Stimulated activated CD8-positive, alpha-beta memory T cell treated with anti-CD3 and anti-CD28 coated beads, Interleukin-4, amount 100 ng/mL, for 48 hours (primary cell): ENCODE data around the gene SPATC1L.
"Not testable (repeated sequence)": the region's sequence is repeated elsewhere in the genome, so short reads cannot be mapped to it uniquely, and the experiment has no call there.

Experiments
- DNase-seq: peaks from one replicate; pipeline ENCODE4 v3.0.0-alpha.2; 2020

SPATC1L gene

DNA sequence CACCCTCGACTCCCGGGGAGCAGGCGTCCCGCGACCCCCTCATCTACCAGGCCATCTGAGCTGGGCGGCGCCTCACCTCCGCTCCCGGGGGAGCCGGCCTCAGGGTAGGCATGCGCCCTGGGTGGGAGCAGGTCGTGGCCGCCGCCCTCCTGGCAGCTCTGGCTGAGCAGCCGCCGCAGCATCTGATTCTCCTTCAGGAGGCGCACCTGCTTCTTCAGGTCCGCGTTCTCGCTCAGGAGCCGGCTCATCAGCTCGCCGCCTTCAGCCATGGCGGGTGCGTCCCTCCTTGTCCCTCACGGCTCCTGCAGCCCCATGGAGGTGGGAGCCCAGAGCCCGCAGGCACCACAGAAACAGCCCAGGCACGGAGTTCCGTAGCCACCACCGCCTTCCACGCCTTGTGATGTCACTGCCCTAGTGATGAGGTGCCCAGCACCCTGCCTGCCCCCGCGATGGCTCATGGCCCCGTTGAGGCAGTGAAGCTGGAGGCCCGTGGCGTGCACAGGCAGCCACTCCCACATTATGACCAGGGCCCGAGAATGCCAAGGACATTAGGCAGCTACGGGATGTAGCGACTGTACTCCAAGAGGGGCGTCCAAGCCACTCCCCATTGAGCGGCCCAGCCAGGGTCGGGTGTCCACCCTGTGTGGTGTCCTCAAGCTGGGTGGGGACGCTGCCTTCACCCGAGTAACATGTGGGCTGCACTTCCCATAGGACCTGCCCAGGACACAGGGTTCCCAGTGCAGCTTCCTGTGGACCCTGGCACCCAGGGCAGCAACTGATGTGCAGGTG lies 1.5 kb downstream of the SPATC1L start:
- no peak for DNase-seq

DNA sequence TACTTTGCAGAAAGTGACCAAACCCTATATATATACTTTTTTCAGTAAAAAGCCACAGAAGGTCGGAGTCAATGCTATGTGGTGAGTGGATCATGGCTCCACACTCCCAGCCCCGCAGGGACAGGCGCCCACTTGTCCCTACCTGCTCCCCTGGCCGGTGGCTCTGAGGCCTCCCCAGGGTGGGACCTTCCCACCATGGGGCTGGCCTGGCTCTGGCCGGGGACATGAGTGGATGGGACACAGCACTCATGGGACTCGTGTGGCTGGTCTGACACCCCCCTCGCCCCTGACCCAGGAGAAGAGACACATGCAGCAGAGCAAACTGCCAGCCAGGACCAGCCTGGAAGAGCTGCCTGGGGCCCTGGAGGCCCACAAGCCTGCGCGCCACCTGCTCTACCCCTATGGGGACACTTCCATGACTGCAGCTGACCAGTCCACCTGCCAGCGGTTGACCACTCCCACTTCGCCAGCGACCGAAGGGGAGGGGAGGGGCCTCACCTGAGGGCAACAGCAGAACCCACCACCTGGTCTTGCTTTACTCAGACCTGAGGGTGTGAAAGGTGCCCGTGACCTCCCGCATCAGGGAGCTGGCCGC lies 2.2 kb downstream of the SPATC1L start:
- DNase-seq, result no peak

DNA sequence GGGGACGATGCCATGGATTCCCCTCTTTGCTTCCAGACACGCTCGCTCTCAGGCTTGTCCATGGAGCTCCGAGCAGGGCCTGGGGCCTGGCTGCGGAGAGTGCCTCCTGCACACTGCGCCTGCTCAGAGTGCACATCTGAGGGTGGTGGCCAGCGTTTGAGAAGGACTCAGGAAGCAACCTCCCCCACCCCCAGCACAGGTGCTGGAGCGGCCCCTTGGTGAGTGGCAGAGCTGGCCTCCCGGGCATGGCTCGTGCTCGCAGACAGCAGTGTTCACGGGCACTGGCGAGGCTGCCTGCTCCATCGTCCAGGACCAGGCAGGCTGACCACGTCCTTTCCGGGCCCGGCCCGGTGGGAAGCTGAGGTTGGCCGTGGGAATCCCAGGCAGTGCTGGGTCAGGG lies 2.8 kb downstream of the SPATC1L start:
- no peak for DNase-seq

DNA sequence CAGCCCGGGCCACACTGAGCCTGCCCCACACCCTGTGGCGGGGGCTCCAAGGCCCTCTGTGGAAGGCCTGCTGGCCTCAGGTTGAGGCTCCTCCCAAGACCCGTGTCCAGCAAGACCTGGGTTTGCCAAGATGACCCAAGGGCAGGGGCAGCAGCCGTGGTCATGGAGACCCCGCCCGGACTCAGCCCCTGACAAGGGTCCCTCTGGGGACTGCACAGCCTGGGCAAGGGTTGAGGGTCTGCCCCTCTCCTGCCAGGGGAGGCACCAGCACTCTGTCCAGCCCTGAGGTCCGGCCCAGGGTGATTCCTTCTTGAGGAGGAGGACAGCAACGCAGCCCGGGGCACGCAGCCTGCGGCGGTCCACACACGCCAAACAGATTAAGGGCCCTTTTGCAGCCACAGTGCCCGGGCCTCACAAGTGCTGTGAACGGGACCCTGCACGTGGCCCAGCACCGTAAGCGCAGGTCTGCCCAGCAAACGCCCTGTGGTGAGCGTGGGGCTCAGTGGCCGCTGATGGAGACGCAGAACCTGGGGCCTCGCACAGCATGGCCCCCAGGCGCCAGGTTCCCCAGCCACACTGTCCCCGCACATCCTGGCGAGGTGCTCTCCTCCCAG lies 3.4 kb downstream of the SPATC1L start:
- no peak for DNase-seq

DNA sequence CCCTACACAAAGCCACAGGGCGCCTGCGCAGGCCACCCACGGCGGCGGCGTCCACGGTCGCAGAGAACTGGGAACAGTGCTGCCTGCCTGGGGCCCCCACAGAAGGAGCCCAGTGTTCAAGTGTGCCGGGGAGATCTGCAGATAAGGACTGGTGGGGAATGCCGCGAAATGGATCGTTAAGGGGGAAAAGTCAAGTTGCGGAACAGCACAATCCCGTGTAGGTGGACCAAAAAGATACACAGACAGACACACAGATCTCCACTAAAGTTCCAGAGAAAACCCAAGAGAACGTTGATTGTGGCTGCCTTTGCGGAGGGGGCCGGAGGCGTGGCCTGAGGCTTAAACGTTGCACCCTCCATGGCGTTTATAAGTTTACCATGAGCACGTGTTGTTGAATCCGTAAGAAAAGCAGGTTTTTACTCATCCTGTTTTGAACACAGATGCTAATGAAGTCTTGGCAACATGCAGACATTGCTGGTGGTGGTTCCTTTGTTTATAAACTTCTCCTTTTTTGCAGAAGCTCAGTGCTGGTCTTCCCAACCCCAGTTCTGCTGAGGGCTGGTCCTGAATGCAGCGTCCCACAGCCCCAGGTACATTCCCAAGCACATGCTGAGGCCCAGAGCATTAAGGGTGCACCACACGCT lies 4.1 kb downstream of the SPATC1L start:
- DNase-seq, result no peak

DNA sequence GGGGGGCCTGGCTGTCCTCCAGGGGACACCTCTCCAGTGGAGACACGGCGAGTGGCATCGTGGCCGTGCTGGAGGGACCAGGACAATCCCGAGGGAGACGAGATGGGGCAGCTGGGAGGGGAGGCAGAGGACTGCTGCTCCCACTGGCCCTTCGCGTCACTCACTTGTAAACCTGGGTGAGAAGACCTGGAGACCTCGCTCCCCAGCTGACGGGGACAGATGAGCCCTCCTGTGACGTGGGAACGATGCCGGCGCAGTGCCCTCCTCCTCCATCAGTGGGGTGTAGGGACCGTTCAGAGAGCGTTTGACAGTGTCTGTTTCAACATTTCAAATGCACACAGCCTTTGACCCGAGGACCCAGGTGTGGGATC lies 4.6 kb downstream of the SPATC1L start:
- DNase-seq, result no peak

DNA sequence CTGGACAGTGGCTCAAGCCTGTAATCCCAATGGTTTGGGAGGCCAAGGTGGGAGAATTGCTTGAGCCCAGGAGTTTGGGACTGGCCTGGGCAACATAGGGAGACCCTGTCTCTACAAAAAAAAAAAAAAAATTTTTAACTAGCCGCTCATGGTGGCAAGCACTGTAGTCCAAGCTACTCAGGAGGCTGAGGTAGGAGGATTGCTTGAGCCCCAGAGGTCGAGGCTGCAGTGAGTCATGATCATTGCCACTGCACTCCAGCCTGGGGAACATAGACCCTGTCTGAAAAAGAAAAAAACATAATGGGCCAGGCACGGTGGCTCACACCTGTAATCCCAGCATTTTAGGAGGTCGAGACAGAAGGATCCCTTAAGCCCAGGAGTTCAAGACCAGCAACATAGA lies 5.3 kb downstream of the SPATC1L start:
- no peak for DNase-seq

DNA sequence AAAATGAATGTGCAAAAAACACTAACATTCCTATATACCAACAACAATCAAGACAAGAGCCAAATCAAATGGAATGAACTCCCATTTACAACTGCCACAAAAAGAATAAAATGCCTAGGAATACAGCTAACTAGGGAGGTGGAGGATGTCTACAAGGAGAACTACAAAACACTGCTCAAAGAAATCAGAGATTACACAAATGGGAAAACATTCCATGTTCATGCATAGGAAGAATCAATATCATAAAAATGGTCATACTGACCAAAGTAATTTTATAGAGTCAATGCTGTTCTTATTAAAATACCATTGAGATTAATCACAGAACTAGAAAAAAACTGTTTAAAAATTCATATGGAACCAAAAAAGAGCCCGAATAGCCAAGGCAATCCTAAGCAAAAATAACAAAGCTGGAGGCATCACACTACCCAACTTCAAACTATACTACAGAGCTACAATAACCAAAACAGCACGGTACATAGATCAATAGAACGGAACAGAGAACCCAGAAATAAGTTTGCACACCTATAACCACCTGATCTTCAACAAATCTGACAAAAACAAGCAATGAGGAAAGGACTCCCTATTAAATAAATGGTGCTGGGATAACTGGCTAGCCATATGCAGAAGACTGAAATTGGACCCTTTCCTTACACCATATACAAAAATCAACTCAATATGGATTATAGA lies 7.7 kb downstream of the SPATC1L start:
- not testable (repeated sequence) for DNase-seq

DNA sequence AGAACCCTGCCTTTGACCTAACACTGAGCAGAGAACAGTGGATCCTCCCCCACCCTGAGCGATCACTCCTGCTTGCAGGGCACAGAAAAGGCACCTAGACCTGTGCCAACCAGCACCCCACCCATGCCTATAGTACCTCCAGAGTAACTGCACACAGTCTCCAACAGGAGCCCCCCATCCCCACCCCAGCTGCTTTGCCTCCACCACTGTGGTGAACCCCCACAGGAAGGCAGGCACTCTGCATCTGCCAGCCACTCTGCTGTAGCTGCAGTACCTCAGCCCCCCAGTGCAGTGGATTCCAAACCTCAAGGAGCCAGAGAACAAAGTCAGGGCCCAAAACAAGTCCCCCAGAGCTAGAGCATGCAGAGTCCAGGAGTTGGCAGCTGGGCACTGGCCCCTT lies 10.7 kb downstream of the SPATC1L start:
- DNase-seq, result no peak

DNA sequence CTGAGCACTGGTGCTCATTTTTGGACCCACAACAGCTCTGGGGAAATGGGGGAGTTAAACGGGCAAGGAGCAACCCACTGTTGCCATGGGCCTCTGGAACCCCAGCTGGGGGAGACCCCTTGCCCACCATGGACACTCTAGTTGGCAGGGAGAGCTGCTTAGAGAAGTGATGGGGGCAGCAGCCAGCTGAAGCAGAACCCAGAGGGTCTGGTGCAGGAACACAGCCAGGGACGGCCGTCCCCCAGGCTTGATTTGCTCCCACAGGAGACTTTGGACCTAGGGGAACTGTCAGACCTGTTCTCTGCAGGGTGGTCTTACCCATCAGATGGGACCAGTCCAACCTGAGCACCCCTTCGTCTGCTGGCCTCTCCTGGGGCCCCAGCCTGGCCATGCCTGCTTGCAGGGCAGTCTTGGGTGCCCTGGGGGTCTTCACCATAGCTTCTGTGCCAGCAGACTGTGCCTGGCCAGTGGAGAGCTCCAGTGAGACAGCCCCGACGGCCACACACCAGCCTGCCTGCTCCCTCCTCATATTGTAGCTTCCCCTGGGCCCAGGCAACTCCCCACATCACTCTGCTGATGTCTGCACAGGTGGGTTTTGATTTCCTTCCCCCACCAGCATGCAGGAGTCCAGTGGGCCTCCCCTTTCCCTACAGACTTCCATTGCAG lies 11.3 kb downstream of the SPATC1L start:
- peak; percentile 9 for DNase-seq

DNA sequence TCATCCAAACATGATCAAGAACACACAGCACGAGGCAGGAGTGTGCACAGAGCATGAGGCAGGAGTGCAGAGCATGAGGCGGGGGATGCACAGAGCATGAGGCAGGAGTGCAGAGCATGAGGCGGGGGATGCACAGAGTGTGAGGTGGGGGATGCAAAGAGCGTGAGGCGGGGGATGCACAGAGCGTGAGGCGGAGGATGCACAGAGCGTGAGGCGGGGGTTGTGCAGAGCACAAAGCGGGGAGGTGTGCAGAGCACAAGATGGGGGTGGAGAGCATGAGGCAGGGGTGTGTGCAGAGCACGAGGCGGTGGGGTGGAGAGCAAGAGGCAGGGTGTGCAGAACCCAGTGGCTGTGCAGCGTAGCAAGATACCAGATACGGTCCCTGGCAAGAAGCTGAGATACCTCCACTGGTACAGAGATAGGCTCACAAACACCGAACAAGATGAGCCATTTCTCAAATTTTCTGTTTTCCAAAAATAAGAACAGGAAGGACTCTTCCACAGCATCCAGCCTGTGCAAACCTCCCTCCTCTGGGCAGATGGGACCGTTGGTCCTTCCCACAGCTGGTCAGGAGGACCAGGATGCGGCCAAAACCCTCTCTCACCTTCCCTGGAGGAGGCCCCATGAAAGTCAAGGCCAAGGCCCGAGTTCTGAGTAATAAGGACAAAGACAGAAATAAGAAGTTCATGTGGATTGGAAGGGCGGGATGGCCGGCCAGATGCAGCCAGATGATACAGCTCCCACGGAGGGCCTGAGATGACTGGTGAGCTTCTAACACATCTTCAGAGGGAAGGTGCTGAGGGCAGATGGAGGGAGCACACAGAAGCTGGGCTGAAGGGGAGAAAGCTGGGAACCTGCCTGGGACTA lies 12.0 kb downstream of the SPATC1L start:
- DNase-seq, result peak; percentile 7

DNA sequence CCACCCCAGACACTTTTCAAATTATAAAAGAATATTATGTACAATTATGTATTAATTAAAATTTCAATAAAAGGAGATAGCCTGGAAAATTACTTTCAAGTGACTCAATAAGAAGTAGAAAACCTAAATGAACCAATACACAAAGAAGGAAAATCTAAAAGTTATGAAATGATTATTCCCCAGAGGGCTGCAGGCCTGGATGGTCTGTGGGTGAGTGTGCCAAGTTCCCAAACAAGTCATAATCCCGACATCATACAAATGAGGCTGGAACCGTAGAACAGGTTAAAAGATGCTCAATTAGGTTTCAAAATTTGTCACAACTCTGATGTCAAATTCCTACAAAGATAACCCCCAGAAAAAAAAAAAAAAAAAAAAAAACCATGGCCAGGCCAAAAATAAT lies 12.7 kb downstream of the SPATC1L start:
- no peak for DNase-seq

DNA sequence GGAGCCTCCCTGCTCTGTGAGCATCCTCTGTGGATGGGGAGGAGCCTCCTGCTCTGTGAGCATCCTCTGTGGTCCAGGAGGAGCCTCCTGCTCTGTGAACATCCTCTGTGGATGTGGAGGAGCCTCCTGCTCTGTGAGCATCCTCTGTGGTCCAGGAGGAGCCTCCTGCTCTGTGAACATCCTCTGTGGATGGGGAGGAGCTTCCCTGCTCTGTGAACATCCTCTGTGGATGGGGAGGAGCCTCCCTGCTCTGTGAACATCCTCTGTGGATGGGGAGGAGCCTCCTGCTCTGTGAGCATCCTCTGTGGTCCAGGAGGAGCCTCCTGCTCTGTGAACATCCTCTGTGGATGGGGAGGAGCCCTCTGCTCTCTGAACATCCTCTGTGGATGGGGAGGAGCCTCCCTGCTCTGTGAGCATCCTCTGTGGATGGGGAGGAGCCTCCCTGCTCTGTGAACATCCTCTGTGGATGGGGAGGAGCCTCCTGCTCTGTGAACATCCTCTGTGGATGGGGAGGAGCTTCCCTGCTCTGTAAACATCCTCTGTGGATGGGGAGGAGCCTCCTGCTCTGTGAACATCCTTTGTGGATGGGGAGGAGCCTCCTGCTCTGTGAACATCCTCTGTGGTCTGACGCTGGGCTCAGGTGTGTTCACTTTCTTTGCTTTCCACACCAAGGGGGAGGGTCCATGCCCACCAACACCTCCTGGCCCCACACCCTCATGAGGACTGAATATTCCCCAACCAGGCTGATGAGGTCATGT lies 13.6 kb downstream of the SPATC1L start:
- not testable (repeated sequence) for DNase-seq

DNA sequence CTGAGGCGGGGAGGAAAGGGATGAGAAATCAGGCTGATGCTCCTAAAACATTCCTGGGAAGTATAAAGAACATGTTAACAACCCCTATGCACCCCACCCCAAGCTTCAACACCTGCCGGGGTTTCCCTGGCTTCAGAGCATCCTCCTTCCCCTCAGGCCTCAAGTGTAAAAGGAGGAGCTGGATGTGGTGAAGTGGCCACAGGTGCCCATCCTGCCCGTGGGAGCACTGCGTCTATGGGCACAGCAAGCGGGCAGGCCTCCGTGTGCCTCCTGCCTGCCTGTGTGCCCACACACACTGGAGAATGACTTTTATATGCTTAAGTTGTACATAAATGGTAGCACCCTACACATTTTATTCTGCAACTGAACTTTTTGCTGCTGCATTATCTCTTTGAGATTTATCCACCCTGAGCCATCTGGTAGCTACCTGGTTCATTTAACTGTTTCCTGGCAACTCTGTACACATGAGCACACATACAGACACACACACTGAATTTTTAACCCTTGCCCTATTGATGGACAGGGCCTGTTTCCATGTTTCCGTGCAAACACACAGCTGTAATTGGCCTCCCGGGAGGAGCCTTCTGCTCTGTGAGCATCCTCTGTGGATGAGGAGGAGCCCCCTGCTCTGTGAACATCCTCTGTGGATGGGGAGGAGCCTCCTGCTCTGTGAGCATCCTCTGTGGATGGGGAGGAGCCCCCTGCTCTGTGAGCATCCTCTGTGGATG lies 15.4 kb downstream of the SPATC1L start:
- DNase-seq, result peak; percentile 14

DNA sequence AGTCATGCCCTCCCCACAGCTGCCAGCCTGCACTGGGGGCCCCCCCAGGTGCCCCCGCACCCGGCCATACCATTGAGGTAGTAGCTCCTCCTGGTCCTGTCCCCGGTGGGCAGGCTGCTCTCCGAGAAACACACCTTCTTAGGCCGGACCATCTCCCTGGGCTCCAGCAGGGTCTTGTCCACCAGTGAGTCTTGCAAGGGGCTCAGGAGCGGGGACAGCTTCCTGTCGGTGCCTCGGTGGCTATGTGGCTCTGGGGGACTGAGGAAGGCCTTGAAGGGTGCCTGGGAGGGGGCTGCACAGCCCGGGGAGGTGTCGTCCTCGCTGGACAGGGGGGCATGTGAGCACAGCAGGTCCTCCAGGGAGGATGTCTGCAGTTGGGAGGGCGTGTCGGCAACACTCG lies 16.0 kb downstream of the SPATC1L start:
- DNase-seq, result peak; percentile 10

DNA sequence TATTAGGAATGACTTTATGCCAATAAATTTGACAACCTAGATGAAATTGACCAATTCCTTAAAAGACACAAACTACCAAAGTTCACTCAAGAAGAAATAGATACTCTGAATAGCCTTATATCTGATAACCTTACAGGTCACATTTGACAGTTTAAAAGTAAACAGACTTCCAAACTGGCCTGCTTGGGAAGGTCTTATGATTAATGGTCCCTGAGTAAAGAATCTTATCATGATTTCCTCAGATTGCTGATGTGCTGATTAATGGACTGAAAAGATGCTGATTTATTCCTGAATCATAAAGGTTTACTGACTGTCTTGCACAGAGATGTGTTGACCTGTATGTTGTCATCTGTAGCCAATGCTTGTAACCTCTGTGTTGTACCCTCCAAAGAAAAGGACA lies 19.2 kb downstream of the SPATC1L start:
- no peak for DNase-seq

DNA sequence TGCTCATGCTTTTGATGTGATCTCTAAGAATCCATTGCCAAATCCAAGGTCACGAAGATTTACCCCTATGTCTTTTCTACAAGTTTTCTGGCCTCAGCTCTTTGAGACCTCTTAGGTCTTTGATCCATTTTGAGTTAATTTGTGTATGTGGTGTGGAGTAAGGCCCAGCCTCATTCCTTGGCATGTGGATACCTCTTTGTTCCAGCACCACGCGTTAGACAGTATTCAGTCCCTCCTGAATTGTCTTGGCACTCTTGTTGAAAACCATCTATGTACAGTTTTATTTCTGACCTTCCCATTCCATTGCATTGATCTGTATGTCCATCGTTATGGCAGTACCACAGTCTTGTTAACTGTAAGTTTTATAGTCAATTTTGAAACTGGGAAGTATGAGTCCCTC lies 20.9 kb downstream of the SPATC1L start:
- DNase-seq, result no peak

DNA sequence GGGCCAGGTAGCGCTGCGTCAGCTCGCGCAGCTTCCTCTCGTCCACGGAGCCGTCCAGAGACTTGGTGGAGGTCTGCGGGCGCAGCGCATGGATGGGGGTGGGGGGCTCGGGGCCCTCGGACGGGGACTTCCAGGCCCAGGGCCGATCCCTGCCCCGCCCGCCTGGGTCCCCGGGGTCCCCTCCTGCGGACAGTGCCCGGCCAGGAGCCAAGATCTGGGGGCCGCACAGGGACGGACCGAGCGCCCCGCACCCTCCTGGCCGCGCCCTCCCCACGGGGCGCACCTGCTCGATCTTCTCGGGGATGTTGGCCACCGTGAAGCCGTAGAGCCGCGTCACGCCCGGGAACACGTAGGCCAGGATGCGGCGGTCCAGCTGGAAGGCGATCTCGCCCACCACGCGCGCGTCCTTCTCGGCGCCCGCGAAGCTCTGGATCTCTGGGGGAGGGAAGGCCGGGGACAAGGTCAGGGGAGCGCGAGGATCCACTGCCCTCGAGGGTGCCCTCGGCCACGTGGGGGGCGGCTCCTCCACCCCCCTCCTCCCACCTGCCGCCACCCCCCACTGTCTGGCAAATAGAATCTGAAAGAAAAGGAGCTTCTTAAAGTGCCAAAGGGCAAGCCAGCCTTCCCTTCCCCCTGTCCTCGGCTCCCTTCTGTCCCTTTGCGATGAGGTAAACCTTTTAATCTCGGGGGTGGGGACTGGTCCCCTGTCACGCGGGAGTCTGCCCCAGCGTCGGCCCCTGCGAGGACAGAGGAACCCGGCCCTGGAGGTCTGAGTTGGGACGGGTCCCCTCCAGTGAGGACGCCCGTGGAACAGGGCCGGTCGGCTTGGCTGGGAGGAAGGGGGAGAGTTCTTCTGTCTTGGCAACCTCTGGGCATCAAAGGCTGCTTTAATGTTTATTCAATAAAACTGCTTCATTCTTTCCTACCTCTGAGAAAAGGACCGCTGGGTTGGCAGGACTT lies 22.3 kb downstream of the SPATC1L start:
- DNase-seq, result peak; percentile 18
